ENCODE measurements around the gene COTL1. TPM values are rescaled to one million over a fixed set of nuclear protein-coding genes. Genes with fewer than 3 reads are reported as not detected.

Gene COTL1
- total RNA-seq, 1 donor from 2014 or later: 318 TPM

GRCh38 chr16:84596161-84596560, 21.7 kb downstream of the COTL1 start:
- no peak overlapping the region for H3K4me3 ChIP-seq (ENCODE audit: low read depth, low read length)
- no peak for DNase-seq (ENCODE audit: low read depth)
- TF ChIP-seq CTCF (conservative IDR thresholded peaks at IDR 0.05; ENCODE audit: low read depth, low read length): no peak

GRCh38 chr16:84595052-84595481, 22.8 kb downstream of the COTL1 start:
- no peak for TF ChIP-seq CTCF (conservative IDR thresholded peaks at IDR 0.05; ENCODE audit: low read depth, low read length)
- no peak for DNase-seq (ENCODE audit: low read depth)
- H3K4me3 ChIP-seq (ENCODE audit: low read depth, low read length): no peak overlapping the region

GRCh38 chr16:84594725-84595038, 23.2 kb downstream of the COTL1 start:
- H3K4me3 ChIP-seq (ENCODE audit: low read depth, low read length): no peak overlapping the region
- TF ChIP-seq CTCF (conservative IDR thresholded peaks at IDR 0.05; ENCODE audit: low read depth, low read length): no peak
- DNase-seq (ENCODE audit: low read depth): no peak

GRCh38 chr16:84593825-84594724, 23.8 kb downstream of the COTL1 start:
- no peak overlapping the region for H3K4me3 ChIP-seq (ENCODE audit: low read depth, low read length)
- DNase-seq (ENCODE audit: low read depth): no peak
- no peak for TF ChIP-seq CTCF (conservative IDR thresholded peaks at IDR 0.05; ENCODE audit: low read depth, low read length)

- DNase-seq (ENCODE audit: low read depth): no peak
- TF ChIP-seq CTCF (conservative IDR thresholded peaks at IDR 0.05; ENCODE audit: low read depth, low read length): no peak
- no peak overlapping the region for H3K4me3 ChIP-seq (ENCODE audit: low read depth, low read length)
These were observed 25.2 kb downstream of the COTL1 start for GRCh38 chr16:84592718-84593117.

- DNase-seq (ENCODE audit: low read depth): no peak
- TF ChIP-seq CTCF (conservative IDR thresholded peaks at IDR 0.05; ENCODE audit: low read depth, low read length): no peak
- H3K4me3 ChIP-seq (ENCODE audit: low read depth, low read length): no peak overlapping the region
These were observed 27.7 kb downstream of the COTL1 start for GRCh38 chr16:84589975-84590719.

Data from epithelial cell of proximal tubule (primary cell).